Endothelial cell of umbilical vein (primary cell): ENCODE measurements around the gene AK5. TPM values are rescaled to one million over a fixed set of nuclear protein-coding genes. Genes with fewer than 3 reads are reported as not detected.

Source experiments
- BruUV-seq: library from RNA; stranded (reverse); fragments of 400-500 nt; replicated peaks from 2 replicates; lab custom pipeline; 2021; lab: Mats Ljungman, UMichigan
- CTCF ChIA-PET: fragments of 300-600, 350-600 bp; sonication (Branson Sonifier 250); formaldehyde crosslinking; loops from one replicate; lab custom pipeline; 2021; ENCODE audit warnings: antibody characterized with exemption, inconsistent platforms; lab: Charles Lee
- POLR2A ChIA-PET: fragments of 300-600, 350-600 bp; sonication (Branson Sonifier 250); formaldehyde crosslinking; loops from one replicate; lab custom pipeline; 2021; ENCODE audit warnings: antibody characterized with exemption, inconsistent platforms; lab: Charles Lee
- DNase-seq: peaks from one replicate; pipeline ENCODE4 v3.0.0-alpha.2; 2011; ENCODE audit warnings: low read depth, low spot score
- FAIRE-seq: peaks from 2 replicates; lab custom pipeline; 2011; peaks lifted over from hg19 to GRCh38; lab: Jason Lieb, UNC
- H2AFZ ChIP-seq: 2 replicates; pipeline ENCODE4 v1.6.0; 2012; ENCODE audit warnings: low read depth, low read length, control low read depth, inconsistent platforms
- H3K27ac ChIP-seq: 2 replicates; pipeline ENCODE4 v1.5.1; 2011; ENCODE audit warnings: low read depth, mild to moderate bottlenecking, control low read depth, low read length, moderate library complexity; ENCODE audit not compliant: insufficient read depth
- H3K27me3 ChIP-seq, 2 experiments: 2 replicates each; pipeline versions ENCODE4 v1.6.0 to v1.6.1; 2011; ENCODE audit warnings: low read length in 2 of 2, mixed read lengths in 1 of 2; ENCODE audit not compliant: control insufficient read depth in 2 of 2, insufficient read depth in 2 of 2
- H3K36me3 ChIP-seq, 2 experiments: 2 replicates in 1 of 2; 3 replicates in 1 of 2; pipeline ENCODE4 v1.5.1; 2011; ENCODE audit warnings: low read length in 2 of 2, mild to moderate bottlenecking in 1 of 2, moderate library complexity in 1 of 2; ENCODE audit not compliant: control insufficient read depth in 2 of 2, insufficient read depth in 2 of 2; ENCODE audit errors: extremely low read depth in 1 of 2
- H3K4me1 ChIP-seq: 3 replicates; pipeline ENCODE4 v1.5.1; 2011; ENCODE audit warnings: mild to moderate bottlenecking, low read length; ENCODE audit not compliant: control insufficient read depth, insufficient read depth; ENCODE audit errors: extremely low read depth
- H3K4me2 ChIP-seq: 2 replicates; pipeline ENCODE4 v1.6.1; 2011; ENCODE audit warnings: low read length, control low read depth, mixed read lengths; ENCODE audit not compliant: insufficient read depth
- H3K4me3 ChIP-seq, 3 experiments: fragments of 200-600 bp in 1 of 3; sonication (generic), shearing (Covaris generic) in 1 of 3; replicated peaks in 1 of 3; 2 replicates each; pipeline ENCODE4 v1.5.1; 2011 to 2016; ENCODE audit warnings: control low read depth in 3 of 3, low read length in 3 of 3, mild to moderate bottlenecking in 2 of 3, inconsistent platforms in 1 of 3, low read depth in 1 of 3, moderate library complexity in 1 of 3; ENCODE audit not compliant: insufficient read depth in 1 of 3
- H3K79me2 ChIP-seq: 2 replicates; pipeline ENCODE4 v1.6.0; 2012; ENCODE audit warnings: low read length, inconsistent platforms; ENCODE audit not compliant: control insufficient read depth, insufficient read depth
- H3K9ac ChIP-seq: replicated peaks from 2 replicates; pipeline ENCODE3; 2011; ENCODE audit warnings: low read length, control low read depth; ENCODE audit not compliant: insufficient read depth; ENCODE audit errors: extremely low read depth
- H3K9me1 ChIP-seq: replicated peaks from 3 replicates; pipeline ENCODE4 v1.6.0; 2011; ENCODE audit warnings: mild to moderate bottlenecking, low read length; ENCODE audit not compliant: control insufficient read depth, insufficient read depth; ENCODE audit errors: extremely low read depth
- H3K9me3 ChIP-seq: replicated peaks from 2 replicates; pipeline ENCODE4 v1.5.1; 2012; ENCODE audit warnings: low read length, inconsistent platforms; ENCODE audit not compliant: control insufficient read depth, insufficient read depth
- H4K20me1 ChIP-seq: replicated peaks from 2 replicates; pipeline ENCODE3; 2011; ENCODE audit warnings: mild to moderate bottlenecking, low read length; ENCODE audit not compliant: control insufficient read depth, insufficient read depth; ENCODE audit errors: extremely low read depth
- CTCF ChIP-seq, 2 donors: IDR thresholded peaks; 1 replicate in 1 of 2; 2 replicates in 1 of 2; pipeline ENCODE4 v1.5.1; 2011; ENCODE audit warnings: low read length in 2 of 2, mild to moderate bottlenecking in 2 of 2, moderate library complexity in 2 of 2, control low read depth in 1 of 2, inconsistent platforms in 1 of 2, low read depth in 1 of 2; ENCODE audit not compliant: insufficient read depth in 1 of 2; ENCODE audit errors: extremely low read depth in 1 of 2
- EZH2 ChIP-seq: IDR thresholded peaks from 2 replicates; pipeline ENCODE4 v1.6.1; 2012; ENCODE audit warnings: borderline replicate concordance, low read depth, mild to moderate bottlenecking, moderate library complexity, low read length, inconsistent platforms; ENCODE audit not compliant: severe bottlenecking
- FOS ChIP-seq: IDR thresholded peaks from 2 replicates; pipeline ENCODE4 v1.6.1; 2011; ENCODE audit warnings: mild to moderate bottlenecking, low read length, moderate library complexity, borderline replicate concordance; ENCODE audit not compliant: insufficient read depth
- GATA2 ChIP-seq: IDR thresholded peaks from 2 replicates; pipeline ENCODE4 v1.7.0; 2011; ENCODE audit warnings: low read depth, mild to moderate bottlenecking, moderate library complexity, mixed read lengths, low read length; ENCODE audit not compliant: insufficient read length, insufficient read depth
- JUN ChIP-seq: IDR thresholded peaks from 2 replicates; pipeline ENCODE4 v1.6.1; 2011; ENCODE audit warnings: borderline replicate concordance, low read depth; ENCODE audit not compliant: insufficient read length, insufficient read depth
- MAX ChIP-seq: IDR thresholded peaks from 2 replicates; pipeline ENCODE4 v1.6.1; 2011; ENCODE audit not compliant: insufficient read depth, insufficient read length
- MYC ChIP-seq: IDR thresholded peaks from one replicate; pipeline ENCODE4 v1.6.1; 2011; ENCODE audit warnings: mild to moderate bottlenecking, low read depth, low read length
- POLR2A ChIP-seq: IDR thresholded peaks from 2 replicates; pipeline ENCODE4 v1.6.1; 2012; ENCODE audit warnings: low read depth, mild to moderate bottlenecking, control low read depth, low read length
- POLR2AphosphoS5 ChIP-seq: IDR thresholded peaks from 2 replicates; pipeline ENCODE4 v1.6.1; 2012; ENCODE audit warnings: low read depth, mild to moderate bottlenecking, control low read depth, low read length, moderate library complexity; ENCODE audit not compliant: insufficient read depth
- dilution Hi-C: fragments of 300-500 bp; cut with MboI; formaldehyde crosslinking; loops from one replicate; pipeline ENCODE4 v1.15.0; 2019; ENCODE audit warnings: low sequenced_read_pairs; ENCODE audit not compliant: extremely low pct_ligation_motif_present
- intact Hi-C: fragments of 100-400 bp; cut with micrococcal nuclease; formaldehyde crosslinking; loops from one replicate; pipeline ENCODE4 v1.10.0; 2022
- polyA plus RNA-seq, 4 experiments: library from polyadenylated mRNA; depleted of rRNA in 3 of 4; stranded (reverse) in 3 of 4; unstranded in 1 of 4; fragments of >200 nt; gene quantifications; 2 replicates each; pipeline versions ENCODE4 v1.2.1 to v1.2.3, GENCODE V29; 2011 to 2012; ENCODE audit warnings: missing spikeins in 1 of 4
- total RNA-seq: library from RNA; stranded (reverse); gene quantifications from 2 replicates; pipeline ENCODE4 v1.2.3, GENCODE V29; 2021

AK5 gene
- total and polyA plus RNA-seq, 2 donors (not counting 3 experiments of a cell fraction or from before 2014, with no cell fraction given) = 5.0 to 7.5 TPM

GRCh38 chr1:77401384-77401783 lies 119.6 kb downstream of the AK5 start:
- no peak overlapping the region for H3K9ac ChIP-seq
- H3K4me1 ChIP-seq = no peaks in the 10 kb centered on the region
- CTCF ChIA-PET = no interaction called here
- no peaks in the 10 kb centered on the region for H3K79me2 ChIP-seq
- no peak for FAIRE-seq
- H3K4me2 ChIP-seq = no peak overlapping the region
- TF ChIP-seq MAX (no peak), GATA2 (no peak), POLR2AphosphoS5 (no peak), FOS (no peak), EZH2 (no peak), CTCF (IDR thresholded peaks at IDR 0.05; ENCODE audit: extremely low read depth in 1 of 2, insufficient read depth in 1 of 2, low read depth in 1 of 2, low read length in 2 of 2) (no peak), MYC (no peak), POLR2A (no peak), JUN (no peak)
- no peaks in the 10 kb centered on the region for H3K9me1 ChIP-seq
- H3K4me3 ChIP-seq = no peak overlapping the region
- H3K36me3 ChIP-seq = no peaks in the 10 kb centered on the region
- H4K20me1 ChIP-seq = no peaks in the 10 kb centered on the region
- H3K27ac ChIP-seq = no peak overlapping the region
- POLR2A ChIA-PET = no interaction called here
- DNase-seq = no peak
- intact Hi-C loops = no loop called here
- no peaks in the 10 kb centered on the region for H3K9me3 ChIP-seq
- BruUV-seq = no TSS peak
- dilution Hi-C loops = no loop called here
- H3K27me3 ChIP-seq = no peaks in the 10 kb centered on the region
- no peak overlapping the region for H2AFZ ChIP-seq
